Measurements from ENCODE around the gene PCOLCE2. TPM values are rescaled to one million over a fixed set of nuclear protein-coding genes. Genes with fewer than 3 reads are reported as not detected.

PCOLCE2 gene
- total and polyA plus RNA-seq, 12 donors = 1.4 to 18.2 (median 4.3) TPM

DNA sequence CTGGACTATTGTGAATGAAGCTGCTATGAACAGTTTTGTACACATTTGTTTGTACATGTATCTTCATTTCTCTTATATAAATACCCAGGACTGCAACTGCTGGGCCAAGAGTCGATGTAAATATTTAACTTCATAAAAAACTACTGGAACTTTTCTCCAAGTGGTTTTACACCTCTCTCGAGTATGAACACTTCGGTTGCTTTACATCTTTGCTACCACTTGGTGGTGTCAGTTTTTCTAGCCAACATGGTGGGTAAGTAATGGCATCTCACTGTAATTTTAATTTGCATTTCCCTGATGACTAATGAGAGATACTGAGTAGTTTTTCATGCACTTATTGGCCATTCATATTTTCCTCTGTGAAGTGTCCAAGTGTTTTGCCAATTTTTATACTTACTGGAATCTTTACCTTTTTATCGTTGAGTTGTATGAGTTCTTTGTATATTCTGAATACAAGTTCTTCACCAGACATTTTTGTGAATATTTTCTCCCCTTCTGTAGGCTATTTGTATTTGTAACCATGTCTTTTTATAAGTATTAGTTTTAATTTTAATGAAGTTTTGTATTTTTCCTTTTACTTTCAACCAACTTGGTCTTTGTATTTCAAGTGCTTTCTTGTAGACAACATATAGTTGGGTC lies 44.4 kb downstream of the PCOLCE2 start:
- 59 to 77% (median 75%) methylated on average over 4 of the region's 4 CpGs for WGBS, 4 donors
- Histone ChIP-seq H3K9me3 (replicated peaks in 1 of 3) (no peaks in the 10 kb centered on the region), H3K4me1 (replicated peaks in 1 of 2) (peaks cover 0 to 9% of the 10 kb centered on the region in 2 donors), H3K27me3 (no peaks in the 10 kb centered on the region), H3K4me3 (no peak overlapping the region), H3K36me3 (replicated peaks in 1 of 2) (no peaks in the 10 kb centered on the region), H3K27ac (no peak overlapping the region)
- peak in 4 of 6 experiments; percentile 12 to 39 (median 34) for TF ChIP-seq CTCF (IDR thresholded peaks at IDR 0.05)
- no peak for TF ChIP-seq POLR2A (IDR thresholded peaks at IDR 0.05)
- no peak for DNase-seq
- intact Hi-C loops (cut with DNase I) = no loop called here

DNA sequence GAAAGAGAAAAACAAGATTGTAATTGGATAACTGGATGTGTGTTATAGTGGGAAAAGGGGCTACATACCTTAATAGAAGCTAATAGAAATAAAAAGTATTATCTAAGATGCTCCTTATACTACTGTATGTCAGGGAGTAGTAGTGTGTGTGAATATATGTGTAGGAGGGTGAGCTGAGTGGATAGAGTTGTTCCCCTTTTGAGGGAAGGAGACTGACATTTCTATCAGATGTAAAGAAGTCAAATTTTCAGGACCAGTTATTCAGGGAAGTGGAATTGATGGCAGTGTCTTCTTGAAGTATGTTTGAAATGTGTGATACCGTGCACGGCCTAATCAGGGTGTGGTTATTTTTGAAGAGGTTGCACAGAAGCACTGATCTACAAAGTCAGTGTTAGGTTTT lies 49.1 kb downstream of the PCOLCE2 start:
- TF ChIP-seq CTCF (IDR thresholded peaks at IDR 0.05) = no peak
- no peak for TF ChIP-seq POLR2A (IDR thresholded peaks at IDR 0.05)
- Histone ChIP-seq H3K36me3 (replicated peaks in 1 of 2) (no peaks in the 10 kb centered on the region), H3K4me1 (replicated peaks in 1 of 2) (no peaks in the 10 kb centered on the region), H3K27ac (no peak overlapping the region), H3K9me3 (replicated peaks in 1 of 3) (no peaks in the 10 kb centered on the region), H3K27me3 (no peaks in the 10 kb centered on the region), H3K4me3 (no peak overlapping the region)
- WGBS, 4 donors = 83 to 95% (median 91%) methylated on average over 2 of the region's 2 CpGs
- DNase-seq = no peak
- intact Hi-C loops (cut with DNase I) = no loop called here

DNA sequence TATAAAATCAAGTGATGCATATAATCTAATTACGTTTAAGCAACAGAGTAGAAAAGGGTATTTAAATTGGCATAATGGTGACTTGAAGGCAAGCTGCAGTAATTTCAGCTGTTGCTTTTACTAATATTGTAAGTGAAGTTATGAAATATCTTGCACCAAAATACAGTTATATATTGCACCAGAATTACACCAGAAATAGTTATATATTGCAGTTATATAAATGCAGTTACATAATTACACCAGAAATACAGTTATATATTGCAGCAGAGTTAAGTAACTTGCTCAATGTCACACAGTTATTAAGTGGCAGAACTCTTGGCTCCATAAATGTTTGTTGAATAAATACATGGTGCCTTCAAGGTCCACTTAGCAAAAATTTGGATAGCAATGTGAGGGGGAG lies 51.4 kb downstream of the PCOLCE2 start:
- TF ChIP-seq CTCF (IDR thresholded peaks at IDR 0.05) (no peak), POLR2A (IDR thresholded peaks at IDR 0.05) (no peak)
- no peak overlapping the region for H3K4me3 ChIP-seq
- WGBS, 4 donors = 86 to 92% (median 89%) methylated on average over 1 of the region's 1 CpG
- H3K9me3 ChIP-seq (replicated peaks in 1 of 3) = no peaks in the 10 kb centered on the region
- H3K36me3 ChIP-seq (replicated peaks in 1 of 2) = no peaks in the 10 kb centered on the region
- H3K27ac ChIP-seq = no peak overlapping the region
- no peaks in the 10 kb centered on the region for H3K27me3 ChIP-seq
- DNase-seq = no peak
- intact Hi-C loops (cut with DNase I) = no loop called here
- H3K4me1 ChIP-seq (replicated peaks in 1 of 2) = no peaks in the 10 kb centered on the region

DNA sequence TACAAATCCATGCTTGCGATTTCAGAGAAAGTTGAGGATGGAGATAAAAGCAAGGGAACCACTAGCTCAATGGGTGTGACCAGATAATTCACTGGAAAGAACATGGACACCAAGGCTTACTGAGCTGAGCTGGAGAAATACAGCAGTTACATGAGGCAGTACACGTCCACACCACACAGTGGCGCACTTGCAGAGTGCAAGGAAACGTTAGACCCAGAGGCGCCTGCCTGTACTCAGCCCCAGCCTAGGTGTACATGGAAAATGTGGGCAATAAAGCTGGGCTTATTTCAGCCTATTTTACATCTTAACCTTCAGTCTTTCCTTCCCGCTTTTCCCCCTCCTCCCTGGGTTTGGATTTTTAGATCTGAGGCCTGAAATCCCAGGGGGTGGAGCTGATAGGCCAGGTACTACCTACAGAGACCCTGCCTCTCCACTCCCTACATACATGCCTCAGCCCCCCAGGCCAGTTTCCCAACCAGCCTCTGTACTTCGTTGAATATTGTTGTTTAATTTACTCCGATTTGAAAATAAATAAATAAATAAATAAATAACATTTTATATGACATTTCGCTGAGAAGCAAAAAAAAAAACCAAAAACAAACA lies 60.1 kb downstream of the PCOLCE2 start:
- H3K27ac ChIP-seq = no peak overlapping the region
- DNase-seq = peak; percentile 73 to 94 (median 87)
- TF ChIP-seq POLR2A (IDR thresholded peaks at IDR 0.05) (no peak), CTCF (IDR thresholded peaks at IDR 0.05) (peak; percentile 78 to 91 (median 87))
- no peaks in the 10 kb centered on the region for H3K4me1 ChIP-seq (replicated peaks in 1 of 2)
- intact Hi-C loops (cut with DNase I) = loop anchor here (5.0 to 10.0 kb wide), 2 partner anchors 163 to 244 kb away; no protein-coding TSS in a partner anchor
- H3K4me3 ChIP-seq = no peak overlapping the region
- no peaks in the 10 kb centered on the region for H3K9me3 ChIP-seq (replicated peaks in 1 of 3)
- no peaks in the 10 kb centered on the region for H3K27me3 ChIP-seq
- WGBS, 4 donors = 18 to 28% (median 22%) methylated on average over 9 of the region's 9 CpGs
- no peaks in the 10 kb centered on the region for H3K36me3 ChIP-seq (replicated peaks in 1 of 2)

Data from adrenal gland (tissue), 12 donors.